Neural cell (in vitro differentiated cells): ENCODE measurements around the gene UBE2V1.

Experiments used
- CTCF ChIP-seq: fragments of 450-650 bp; IDR thresholded peaks from 2 replicates; pipeline ENCODE4 v1.5.1; 2014; ENCODE audit warnings: antibody characterized with exemption, mild to moderate bottlenecking, moderate library complexity; ENCODE audit not compliant: poor library complexity, severe bottlenecking
- EZH2 ChIP-seq: fragments of 200-600, 300-800 bp; shearing (Covaris generic), sonication (generic); IDR thresholded peaks from 2 replicates; pipeline ENCODE4 v1.6.1; 2014; ENCODE audit warnings: antibody characterized with exemption, low read length, borderline replicate concordance, mild to moderate bottlenecking; ENCODE audit not compliant: insufficient read depth, poor library complexity, severe bottlenecking
- MXI1 ChIP-seq: fragments of 450-650 bp; conservative IDR thresholded peaks from 2 replicates; pipeline ENCODE4 v1.6.1; 2014; ENCODE audit warnings: antibody characterized with exemption, mild to moderate bottlenecking; ENCODE audit not compliant: poor library complexity, severe bottlenecking
- POLR2AphosphoS5 ChIP-seq: IDR thresholded peaks from 2 replicates; pipeline ENCODE4 v1.6.1; 2012
- RAD21 ChIP-seq: fragments of 450-650 bp; conservative IDR thresholded peaks from 2 replicates; pipeline ENCODE4 v1.6.1; 2014; ENCODE audit warnings: antibody characterized with exemption, mild to moderate bottlenecking, moderate library complexity
- TAF1 ChIP-seq: IDR thresholded peaks from 2 replicates; pipeline ENCODE4 v1.6.1; 2012; ENCODE audit warnings: low read depth

GRCh38 chr20:50146214-50146613 is 33.3 kb upstream of the UBE2V1 start:
- TF ChIP-seq CTCF (no peak), MXI1 (no peak), TAF1 (no peak), RAD21 (no peak), EZH2 (no peak), POLR2AphosphoS5 (no peak)
